ENCODE results near the gene CLDN6. TPM values are rescaled to one million over a fixed set of nuclear protein-coding genes. Genes with fewer than 3 reads are reported as not detected.

Gene CLDN6
- total and polyA plus RNA-seq, 2 of the 13 experiments (the other 11 are each of a cell fraction or from before 2014, with no cell fraction given) = 5.9 to 7.6 TPM

- TF ChIP-seq AHDC1 (CRISPR knock-in tag; IDR thresholded peaks at IDR 0.05; ENCODE audit: borderline replicate concordance) (no peak), ZNF644 (CRISPR knock-in tag; IDR thresholded peaks at IDR 0.05; ENCODE audit: low read depth) (no peak), ZNF768 (CRISPR knock-in tag; IDR thresholded peaks at IDR 0.05) (peak; percentile 67; the same call in 1 of the 2 replicates), CBX2 (IDR thresholded peaks at IDR 0.05; ENCODE audit: low read depth, low read length) (no peak), CBX2 (CRISPR knock-in tag; IDR thresholded peaks at IDR 0.05; ENCODE audit: low read depth) (no peak), ZNF253 (CRISPR knock-in tag; IDR thresholded peaks at IDR 0.05; ENCODE audit: borderline replicate concordance) (no peak; the same call in 1 of the 2 replicates), PAWR (CRISPR knock-in tag; IDR thresholded peaks at IDR 0.05; ENCODE audit: borderline replicate concordance) (no peak; the same call in 1 of the 2 replicates), KDM2A (CRISPR knock-in tag; IDR thresholded peaks at IDR 0.05; ENCODE audit: borderline replicate concordance, low read depth) (peak; percentile 97), ZNF614 (CRISPR knock-in tag; IDR thresholded peaks at IDR 0.05; ENCODE audit: borderline replicate concordance) (peak; percentile 88), ZNF510 (CRISPR knock-in tag; IDR thresholded peaks at IDR 0.05; ENCODE audit: low read depth) (0 out of 2 replicates have a peak, but pooled peaks have one; percentile 53), ZFYVE20 (CRISPR knock-in tag; IDR thresholded peaks at IDR 0.05; ENCODE audit: borderline replicate concordance, low read depth) (no peak)
- TF ChIP-seq, protein P1, sequence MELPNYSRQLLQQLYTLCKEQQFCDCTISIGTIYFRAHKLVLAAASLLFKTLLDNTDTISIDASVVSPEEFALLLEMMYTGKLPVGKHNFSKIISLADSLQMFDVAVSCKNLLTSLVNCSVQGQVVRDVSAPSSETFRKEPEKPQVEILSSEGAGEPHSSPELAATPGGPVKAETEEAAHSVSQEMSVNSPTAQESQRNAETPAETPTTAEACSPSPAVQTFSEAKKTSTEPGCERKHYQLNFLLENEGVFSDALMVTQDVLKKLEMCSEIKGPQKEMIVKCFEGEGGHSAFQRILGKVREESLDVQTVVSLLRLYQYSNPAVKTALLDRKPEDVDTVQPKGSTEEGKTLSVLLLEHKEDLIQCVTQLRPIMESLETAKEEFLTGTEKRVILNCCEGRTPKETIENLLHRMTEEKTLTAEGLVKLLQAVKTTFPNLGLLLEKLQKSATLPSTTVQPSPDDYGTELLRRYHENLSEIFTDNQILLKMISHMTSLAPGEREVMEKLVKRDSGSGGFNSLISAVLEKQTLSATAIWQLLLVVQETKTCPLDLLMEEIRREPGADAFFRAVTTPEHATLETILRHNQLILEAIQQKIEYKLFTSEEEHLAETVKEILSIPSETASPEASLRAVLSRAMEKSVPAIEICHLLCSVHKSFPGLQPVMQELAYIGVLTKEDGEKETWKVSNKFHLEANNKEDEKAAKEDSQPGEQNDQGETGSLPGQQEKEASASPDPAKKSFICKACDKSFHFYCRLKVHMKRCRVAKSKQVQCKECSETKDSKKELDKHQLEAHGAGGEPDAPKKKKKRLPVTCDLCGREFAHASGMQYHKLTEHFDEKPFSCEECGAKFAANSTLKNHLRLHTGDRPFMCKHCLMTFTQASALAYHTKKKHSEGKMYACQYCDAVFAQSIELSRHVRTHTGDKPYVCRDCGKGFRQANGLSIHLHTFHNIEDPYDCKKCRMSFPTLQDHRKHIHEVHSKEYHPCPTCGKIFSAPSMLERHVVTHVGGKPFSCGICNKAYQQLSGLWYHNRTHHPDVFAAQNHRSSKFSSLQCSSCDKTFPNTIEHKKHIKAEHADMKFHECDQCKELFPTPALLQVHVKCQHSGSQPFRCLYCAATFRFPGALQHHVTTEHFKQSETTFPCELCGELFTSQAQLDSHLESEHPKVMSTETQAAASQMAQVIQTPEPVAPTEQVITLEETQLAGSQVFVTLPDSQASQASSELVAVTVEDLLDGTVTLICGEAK (IDR thresholded peaks at IDR 0.05) = no peak
- TF ChIP-seq, protein P1 (CRISPR knock-in tag; IDR thresholded peaks at IDR 0.05) = peak; percentile 81
Measured at GRCh38 chr16:3023669-3024478, 5.9 kb upstream of the CLDN6 start, which contains the start of the genes HCFC1R1 and THOC6 (continued).
